ENCODE data around the gene ANKIB1.

- TF ChIP-seq CTCF (IDR thresholded peaks at IDR 0.05) (no peak), POLR2A (IDR thresholded peaks at IDR 0.05) (no peak)
Observed at GRCh38 chr7:92362131-92362530, 116.4 kb downstream of the ANKIB1 start.

Data from tibial nerve (tissue), 3 donors.